Activated T-helper 2 cell treated with anti-CD3 and anti-CD28 coated beads, Interferon-gamma antibody, Interleukin-2, Interleukin-4, amounts not matched to agents 10 μg/mL and 5 μg/mL and 100 μg/mL, durations not matched to agents 14 hours and 24 hours and 36 hours (primary cell): ENCODE measurements around the gene SMS. TPM values are rescaled to one million over a fixed set of nuclear protein-coding genes. Genes with fewer than 3 reads are reported as not detected.

Source experiments
- DNase-seq: peaks from one replicate; pipeline ENCODE4 v3.0.0; 2021; ENCODE audit warnings: low spot score
- H3K27ac Mint-ChIP-seq: one replicate; pipeline ENCODE4 v1.8.0; 2021; ENCODE audit warnings: mixed read lengths
- H3K27me3 Mint-ChIP-seq: one replicate; pipeline ENCODE4 v1.8.0; 2021; ENCODE audit warnings: low read depth, mixed read lengths
- H3K36me3 Mint-ChIP-seq: one replicate; pipeline ENCODE4 v1.8.0; 2021; ENCODE audit warnings: low read depth, mixed read lengths
- H3K4me1 Mint-ChIP-seq: one replicate; pipeline ENCODE4 v1.8.0; 2021; ENCODE audit warnings: low read depth, mixed read lengths
- H3K4me3 Mint-ChIP-seq: one replicate; pipeline ENCODE4 v1.8.0; 2021; ENCODE audit warnings: low read depth, mild to moderate bottlenecking, moderate library complexity, mixed read lengths
- H3K9me3 Mint-ChIP-seq: one replicate; pipeline ENCODE4 v1.8.0; 2021; ENCODE audit warnings: mixed read lengths
- intact Hi-C: fragments of 100-400 bp; cut with micrococcal nuclease; formaldehyde crosslinking; loops from one replicate; pipeline ENCODE4 v1.15.1; 2023
- total RNA-seq: library from RNA; stranded (reverse); gene quantifications from 2 replicates; pipeline ENCODE4 v1.2.3, GENCODE V29; 2022

Gene SMS
- 143 TPM in 2 replicates for total RNA-seq

- H3K4me3 Mint-ChIP-seq, result peak within 1 kb of the TSS; percentile 87
- H3K27me3 Mint-ChIP-seq, result no peaks in the 10 kb centered on the region
- intact Hi-C loops, result loop anchor here (1.0 to 10.0 kb wide), 5 partner anchors 8 to 1416 kb away; partner anchors contain the start of gene MBTPS2
These were observed at the start of gene SMS for GRCh38 chrX:21940356-21940829. Gene SMS, plus strand, starts transcription at chrX:21940709. Its CDS starts 116 bp downstream, at chrX:21940825.

GRCh38 chrX:21905313-21905712, 35.2 kb upstream of the SMS start:
- intact Hi-C loops, result no loop called here
- no peaks in the 10 kb centered on the region for H3K4me1 Mint-ChIP-seq

More at GRCh38 chrX:21940356-21940829, at the start of gene SMS:
- peaks cover 23% of the 10 kb centered on the region for H3K36me3 Mint-ChIP-seq
- peak; percentile 24 for DNase-seq
- H3K9me3 Mint-ChIP-seq, result no peaks in the 10 kb centered on the region
- H3K27ac Mint-ChIP-seq, result peak within 1 kb of the TSS; percentile 93
- H3K4me1 Mint-ChIP-seq, result peaks cover 31% of the 10 kb centered on the region

DNA sequence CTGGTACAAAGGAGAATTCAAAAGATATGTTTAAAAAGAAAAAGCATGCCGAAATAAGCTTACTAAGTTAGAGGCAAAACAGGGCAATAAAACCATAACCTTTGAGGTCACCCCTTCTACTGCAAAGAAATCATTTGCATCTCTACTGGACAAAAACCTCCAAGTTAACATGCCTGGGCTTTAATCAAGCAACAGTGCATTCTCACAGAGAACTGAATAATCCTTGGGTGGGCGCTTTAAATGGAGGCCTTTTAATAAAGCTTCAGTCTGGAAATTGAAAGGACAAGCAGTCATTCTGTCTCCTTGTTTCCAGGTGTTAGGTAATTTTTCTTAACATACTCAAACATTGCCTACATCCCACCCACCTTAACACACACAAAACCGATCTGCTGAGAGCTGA, 34.6 kb upstream of the SMS start:
- Mint-ChIP-seq H3K36me3 (no peaks in the 10 kb centered on the region), H3K27me3 (no peaks in the 10 kb centered on the region), H3K4me3 (no peak overlapping the region), H3K9me3 (no peaks in the 10 kb centered on the region), H3K4me1 (no peaks in the 10 kb centered on the region), H3K27ac (no peak overlapping the region)
- intact Hi-C loops, result no loop called here
- no peak for DNase-seq

More at GRCh38 chrX:21905313-21905712, 35.2 kb upstream of the SMS start:
- H3K9me3 Mint-ChIP-seq, result no peaks in the 10 kb centered on the region
- H3K36me3 Mint-ChIP-seq, result no peaks in the 10 kb centered on the region
- DNase-seq, result no peak
- no peak overlapping the region for H3K4me3 Mint-ChIP-seq
- no peaks in the 10 kb centered on the region for H3K27me3 Mint-ChIP-seq
- H3K27ac Mint-ChIP-seq, result no peak overlapping the region

GRCh38 chrX:21907260-21907659, 33.2 kb upstream of the SMS start:
- Mint-ChIP-seq H3K4me3 (no peak overlapping the region), H3K36me3 (no peaks in the 10 kb centered on the region), H3K27me3 (no peaks in the 10 kb centered on the region), H3K4me1 (peaks cover 2% of the 10 kb centered on the region), H3K27ac (no peak overlapping the region), H3K9me3 (no peaks in the 10 kb centered on the region)
- DNase-seq, result no peak
- intact Hi-C loops, result no loop called here

DNA sequence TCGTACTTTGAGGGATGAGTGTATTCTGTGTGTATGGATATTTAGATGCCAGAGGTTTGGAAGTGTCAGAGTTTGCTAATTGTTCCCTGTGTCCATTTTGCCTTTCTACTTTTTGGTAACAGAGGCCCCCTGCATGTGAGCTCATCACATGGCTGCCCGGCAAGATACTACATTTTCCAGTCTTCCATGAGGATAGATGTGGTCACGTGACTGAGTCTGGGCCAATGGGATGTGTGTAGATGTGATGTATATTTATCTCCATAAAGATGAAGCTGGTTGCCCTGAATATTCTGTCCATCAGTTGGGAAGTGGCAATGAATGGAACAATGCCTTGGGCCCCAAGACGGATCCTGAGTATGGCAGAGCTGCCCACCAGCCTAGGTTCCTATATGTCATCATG, 29.0 kb upstream of the SMS start:
- H3K4me1 Mint-ChIP-seq, result peaks cover 5% of the 10 kb centered on the region
- no peaks in the 10 kb centered on the region for H3K27me3 Mint-ChIP-seq
- intact Hi-C loops, result no loop called here
- H3K27ac Mint-ChIP-seq, result no peak overlapping the region
- DNase-seq, result no peak
- no peaks in the 10 kb centered on the region for H3K36me3 Mint-ChIP-seq
- H3K4me3 Mint-ChIP-seq, result no peak overlapping the region
- no peaks in the 10 kb centered on the region for H3K9me3 Mint-ChIP-seq

DNA sequence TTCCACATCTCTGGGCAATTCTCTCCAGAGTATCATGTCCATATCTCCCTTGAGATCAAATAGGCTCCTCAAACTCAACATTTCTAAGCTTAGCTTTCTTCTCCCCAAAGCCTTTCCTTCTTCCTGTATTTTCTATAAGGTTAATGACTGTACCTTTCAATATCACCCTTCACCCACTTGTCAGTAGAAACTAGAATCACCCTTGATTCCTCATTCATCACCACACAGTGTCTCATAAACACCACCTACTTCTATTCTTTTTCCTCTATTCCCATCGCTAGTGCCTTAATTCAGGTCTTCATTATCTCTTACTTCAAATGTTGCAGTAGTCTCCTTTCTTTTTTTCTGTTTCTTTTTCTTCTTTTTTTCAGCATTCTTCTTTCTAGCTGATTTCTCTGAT, 28.3 kb upstream of the SMS start:
- DNase-seq, result no peak
- Mint-ChIP-seq H3K9me3 (no peaks in the 10 kb centered on the region), H3K27me3 (no peaks in the 10 kb centered on the region)

DNA sequence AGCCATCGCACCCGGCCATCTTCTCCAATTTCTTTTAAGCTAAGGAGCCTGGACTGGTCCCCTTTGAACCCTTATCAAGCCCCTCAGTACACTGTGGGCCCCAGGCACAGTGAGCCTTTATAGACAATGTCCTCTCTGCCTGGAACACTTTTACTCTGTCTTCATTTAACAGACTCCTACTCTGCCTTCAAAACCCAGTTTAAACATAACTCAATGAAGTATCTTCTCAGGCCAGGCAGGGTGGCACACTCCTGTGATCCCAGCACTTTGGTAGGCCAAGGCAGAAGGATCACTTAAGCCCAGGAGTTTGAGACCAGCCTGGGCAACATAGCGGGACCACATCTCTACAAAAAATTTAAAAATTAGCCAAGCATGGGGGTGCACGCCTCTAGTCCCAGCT, 27.5 kb upstream of the SMS start:
- peaks cover 2% of the 10 kb centered on the region for H3K27me3 Mint-ChIP-seq
- H3K4me1 Mint-ChIP-seq, result peaks cover 5% of the 10 kb centered on the region
- no peaks in the 10 kb centered on the region for H3K9me3 Mint-ChIP-seq
- H3K27ac Mint-ChIP-seq, result no peak overlapping the region
- DNase-seq, result no peak
- H3K36me3 Mint-ChIP-seq, result no peaks in the 10 kb centered on the region
- H3K4me3 Mint-ChIP-seq, result no peak overlapping the region
- intact Hi-C loops, result no loop called here

More for the DNA sequence above, 28.3 kb upstream of the SMS start:
- H3K36me3 Mint-ChIP-seq, result no peaks in the 10 kb centered on the region
- intact Hi-C loops, result no loop called here
- H3K4me3 Mint-ChIP-seq, result no peak overlapping the region
- H3K27ac Mint-ChIP-seq, result no peak overlapping the region
- peaks cover 5% of the 10 kb centered on the region for H3K4me1 Mint-ChIP-seq

DNA sequence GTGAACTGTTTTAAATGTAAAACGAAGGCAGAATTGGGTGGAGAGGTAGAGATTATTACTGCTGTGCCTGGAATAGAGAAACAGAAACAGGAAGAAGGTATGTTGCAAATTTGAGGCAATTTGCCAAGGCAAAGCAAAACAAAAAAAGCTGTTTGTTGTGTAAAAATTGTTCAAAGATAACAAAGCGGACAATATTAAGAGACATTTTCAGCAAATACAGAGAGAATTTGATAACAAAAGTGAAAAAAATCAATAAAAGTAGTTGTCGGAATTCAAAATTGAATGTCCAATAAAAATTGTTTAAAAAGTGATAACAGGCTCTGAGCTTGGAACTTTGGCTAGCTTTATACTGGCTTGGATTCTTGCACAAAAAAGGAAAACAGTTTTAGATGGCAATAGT, 14.4 kb upstream of the SMS start:
- Mint-ChIP-seq H3K27ac (no peak overlapping the region), H3K4me3 (no peak overlapping the region), H3K9me3 (peaks cover 15% of the 10 kb centered on the region), H3K4me1 (peaks cover 26% of the 10 kb centered on the region), H3K36me3 (peaks cover 12% of the 10 kb centered on the region), H3K27me3 (no peaks in the 10 kb centered on the region)
- DNase-seq, result no peak
- intact Hi-C loops, result loop anchor here (2.0 to 5.0 kb wide), 3 partner anchors 15 to 1329 kb away; partner anchors contain the start of gene SMS

DNA sequence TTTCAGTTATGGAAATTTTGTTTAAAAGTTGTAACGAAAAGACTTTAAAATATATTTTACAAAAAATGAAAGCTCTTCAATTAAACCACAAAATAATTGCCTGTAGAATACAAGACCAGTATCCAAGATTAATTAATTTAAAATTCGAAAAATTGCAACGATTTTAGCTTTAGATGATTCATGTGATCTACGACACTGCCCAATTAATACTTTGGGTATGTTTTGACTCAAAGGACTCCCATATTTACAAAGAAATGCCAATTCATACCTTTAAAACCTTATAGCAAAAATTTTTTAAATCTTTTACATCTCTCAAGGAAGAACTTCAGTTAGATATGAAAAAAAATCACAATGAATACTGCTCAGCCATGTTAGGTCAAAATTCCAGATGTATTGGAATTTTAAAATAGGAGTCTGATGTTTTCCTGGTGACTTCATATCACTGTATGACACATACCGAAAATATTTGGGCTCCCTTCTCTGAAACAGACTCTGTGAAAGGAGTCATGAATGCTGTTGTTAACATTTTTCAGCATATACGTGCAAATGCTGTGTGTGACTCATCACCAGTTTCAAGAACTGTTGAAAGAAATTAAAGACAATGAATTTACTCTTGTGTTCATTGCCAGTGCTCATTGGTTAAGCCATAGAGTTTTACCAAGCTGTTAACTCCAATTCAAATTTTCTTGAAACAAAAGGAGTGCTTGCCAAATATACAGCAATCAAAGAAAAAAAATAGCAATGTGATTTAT, 13.8 kb upstream of the SMS start:
- no peaks in the 10 kb centered on the region for H3K27me3 Mint-ChIP-seq
- no peak overlapping the region for H3K4me3 Mint-ChIP-seq
- intact Hi-C loops, result loop anchor here (2.0 to 5.0 kb wide), 3 partner anchors 14 to 1329 kb away; partner anchors contain the start of gene SMS
- peaks cover 12% of the 10 kb centered on the region for H3K36me3 Mint-ChIP-seq
- peak overlapping the region; percentile 83 for H3K27ac Mint-ChIP-seq
- H3K9me3 Mint-ChIP-seq, result peaks cover 15% of the 10 kb centered on the region
- no peak for DNase-seq
- H3K4me1 Mint-ChIP-seq, result peaks cover 29% of the 10 kb centered on the region

DNA sequence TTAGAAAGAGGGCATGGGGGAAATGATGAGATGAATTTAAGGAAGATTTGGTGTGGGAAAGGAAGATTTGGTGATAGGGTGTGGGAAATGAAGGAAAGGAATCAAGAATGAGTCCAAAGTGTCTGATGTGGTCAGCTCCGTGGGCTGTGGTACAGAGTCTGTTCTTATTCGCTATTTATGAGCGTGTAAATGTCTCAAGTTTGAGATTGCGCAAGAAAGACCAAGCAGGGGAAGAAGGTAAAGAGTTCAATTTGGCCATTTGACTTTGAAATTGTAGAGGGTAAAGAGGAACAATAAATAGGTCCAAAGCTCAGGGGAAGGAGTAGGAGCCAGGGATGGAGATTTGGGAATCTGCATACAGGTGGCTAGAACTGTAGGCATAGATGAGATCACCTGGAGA, 11.3 kb upstream of the SMS start:
- H3K9me3 Mint-ChIP-seq, result peaks cover 15% of the 10 kb centered on the region
- H3K36me3 Mint-ChIP-seq, result peaks cover 12% of the 10 kb centered on the region
- H3K4me1 Mint-ChIP-seq, result peaks cover 38% of the 10 kb centered on the region
- H3K4me3 Mint-ChIP-seq, result no peak overlapping the region
- H3K27me3 Mint-ChIP-seq, result no peaks in the 10 kb centered on the region
- DNase-seq, result no peak
- peak overlapping the region; percentile 95 for H3K27ac Mint-ChIP-seq
- intact Hi-C loops, result loop anchor here (5.0 kb wide), 2 partner anchors 43 to 1332 kb away; no protein-coding TSS in a partner anchor

DNA sequence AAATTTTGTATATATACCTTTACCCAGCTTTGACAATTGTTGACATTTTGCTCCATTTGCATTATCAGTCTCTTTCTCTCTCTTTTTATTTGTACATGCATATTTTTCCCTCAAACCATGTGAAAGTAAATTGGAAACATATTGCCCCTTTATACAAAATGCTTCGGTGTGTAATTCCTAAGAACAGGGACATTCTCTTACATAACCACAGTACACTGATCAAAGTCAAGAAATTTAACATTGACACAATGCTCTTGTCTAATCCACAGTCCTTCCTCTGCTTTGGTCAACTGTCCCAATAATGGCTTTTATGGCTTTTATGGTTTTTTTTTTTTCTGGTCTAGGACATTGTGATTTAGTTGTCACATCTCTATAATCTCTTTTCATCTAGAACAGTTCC, 9.5 kb upstream of the SMS start:
- Mint-ChIP-seq H3K9me3 (peaks cover 15% of the 10 kb centered on the region), H3K27ac (peak overlapping the region; percentile 65), H3K4me1 (peaks cover 38% of the 10 kb centered on the region), H3K36me3 (peaks cover 12% of the 10 kb centered on the region), H3K27me3 (no peaks in the 10 kb centered on the region), H3K4me3 (no peak overlapping the region)
- intact Hi-C loops, result loop anchor here (5.0 kb wide), 1 partner anchor 89 kb away; no protein-coding TSS in a partner anchor
- no peak for DNase-seq

GRCh38 chrX:21932292-21933002, 8.1 kb upstream of the SMS start:
- peaks cover 15% of the 10 kb centered on the region for H3K9me3 Mint-ChIP-seq
- H3K27ac Mint-ChIP-seq, result peak overlapping the region; percentile 62
- peaks cover 31% of the 10 kb centered on the region for H3K4me1 Mint-ChIP-seq
- intact Hi-C loops, result loop anchor here (1.0 to 5.0 kb wide), 2 partner anchors 8 to 90 kb away; partner anchors contain the start of gene SMS
- H3K36me3 Mint-ChIP-seq, result peaks cover 12% of the 10 kb centered on the region
- H3K4me3 Mint-ChIP-seq, result no peak overlapping the region
- no peaks in the 10 kb centered on the region for H3K27me3 Mint-ChIP-seq
- no peak for DNase-seq
